ENCODE measurements around the gene CEP44.
"Not testable (repeated sequence)": the region's sequence is repeated elsewhere in the genome, so short reads cannot be mapped to it uniquely, and the experiment has no call there.

The CEP44 gene

DNA sequence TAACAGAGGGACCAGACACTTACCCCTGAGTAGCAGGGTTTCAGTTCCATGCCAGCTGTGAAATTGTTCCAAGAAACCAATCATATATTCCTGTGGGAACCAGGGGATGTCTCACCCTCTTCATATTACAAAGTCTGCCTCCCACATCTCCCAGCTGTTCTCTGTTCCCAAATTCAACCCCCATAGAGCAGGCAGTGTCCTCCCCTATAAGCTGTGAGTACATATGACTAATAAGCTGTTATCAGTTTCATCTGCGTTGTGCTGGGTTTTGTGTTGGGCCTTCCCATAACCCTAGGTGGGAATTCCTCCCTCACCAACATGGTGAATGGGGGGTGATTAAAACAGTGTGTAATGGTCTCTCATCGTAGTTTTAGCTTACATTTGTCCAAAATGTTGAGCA lies 41.0 kb downstream of the CEP44 start:
- no peak for DNase-seq

DNA sequence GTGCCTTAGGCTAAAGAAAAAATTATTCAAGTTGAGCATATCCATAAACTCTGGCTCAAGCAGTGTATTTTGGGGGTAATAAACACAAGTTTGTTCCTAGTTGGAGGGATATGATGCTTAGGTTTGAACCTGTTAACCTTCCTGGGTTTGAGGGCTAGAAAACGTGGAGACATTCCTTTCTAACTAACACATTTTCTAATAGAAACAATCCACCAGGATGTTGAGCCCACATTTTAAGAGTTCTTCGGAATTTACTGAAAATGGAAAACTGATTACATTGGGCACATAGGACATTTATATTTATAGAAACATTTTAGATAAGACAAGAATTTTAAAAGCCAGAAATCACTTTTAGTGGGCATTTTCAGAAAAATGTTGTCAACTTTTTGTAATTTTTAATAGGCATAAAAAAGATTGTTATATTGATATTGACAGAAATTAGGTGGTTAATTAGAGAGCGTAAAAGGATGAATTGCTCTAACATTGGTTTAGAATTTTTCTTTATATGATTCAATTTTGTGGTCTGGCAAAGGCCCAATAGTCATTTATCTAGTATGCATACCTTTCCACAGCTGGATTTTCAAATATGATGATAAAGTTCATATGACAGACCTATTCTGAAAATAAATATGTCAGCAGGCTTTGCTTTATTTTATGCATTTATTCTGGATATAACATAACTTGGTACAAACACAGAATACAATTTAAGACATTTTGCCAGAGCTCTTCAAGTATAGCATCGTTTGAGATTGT lies 49.2 kb downstream of the CEP44 start:
- DNase-seq: no peak

DNA sequence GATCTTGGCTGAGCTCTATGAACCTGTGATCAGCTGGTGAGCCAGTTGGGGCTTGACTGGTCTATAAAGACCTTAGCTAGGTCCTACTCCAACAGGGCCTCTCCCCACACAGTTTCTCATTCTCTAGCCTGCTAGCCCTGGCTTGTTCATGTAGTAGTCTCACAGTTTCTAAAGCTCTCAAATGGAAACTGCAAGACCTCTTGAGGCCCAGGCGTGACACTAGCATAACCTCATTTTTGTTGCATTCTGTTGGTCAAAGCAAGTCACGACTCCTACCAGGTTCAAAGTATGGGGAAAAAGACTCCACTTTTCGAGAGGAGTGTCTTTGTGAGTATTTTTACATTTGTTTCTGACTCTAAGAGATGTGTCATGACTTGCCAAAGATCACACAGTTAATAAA lies 50.9 kb downstream of the CEP44 start:
- no peak for DNase-seq

DNA sequence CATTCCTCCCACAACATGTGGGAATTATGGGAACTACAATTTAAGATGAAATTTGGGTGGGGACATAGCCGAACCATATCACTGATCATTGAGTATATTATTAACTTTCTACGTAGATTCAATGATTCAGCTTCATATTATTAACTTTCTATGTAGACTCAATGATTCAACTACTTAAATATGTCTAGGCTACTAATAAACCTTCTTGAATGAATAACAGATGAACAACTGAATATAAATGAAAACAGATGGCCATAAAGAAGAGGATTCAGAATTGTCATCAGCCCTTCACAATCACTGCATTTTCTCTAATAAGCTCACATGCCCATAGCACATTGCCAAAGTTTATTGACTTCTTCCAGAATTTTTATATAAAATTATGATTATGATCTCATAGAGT lies 57.0 kb downstream of the CEP44 start:
- no peak for DNase-seq

DNA sequence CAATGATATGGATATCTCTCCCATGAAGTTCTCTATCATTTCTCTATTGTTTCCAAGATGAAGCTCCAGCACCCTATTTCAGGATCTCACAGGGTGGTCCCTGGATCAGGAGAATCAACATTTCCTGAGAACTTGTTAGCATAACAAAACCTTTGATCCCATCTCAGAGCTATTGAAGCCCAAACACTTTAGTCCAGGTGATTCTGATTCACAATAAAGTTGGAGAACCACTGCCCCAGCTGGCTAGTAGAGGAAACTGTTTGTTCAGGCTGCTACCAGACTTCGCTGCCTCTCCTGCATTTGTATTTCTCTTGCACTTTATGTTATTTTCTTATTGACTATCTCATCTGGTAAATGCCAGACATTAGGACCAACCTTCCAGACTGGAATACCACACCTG lies 65.4 kb downstream of the CEP44 start:
- DNase-seq: no peak

DNA sequence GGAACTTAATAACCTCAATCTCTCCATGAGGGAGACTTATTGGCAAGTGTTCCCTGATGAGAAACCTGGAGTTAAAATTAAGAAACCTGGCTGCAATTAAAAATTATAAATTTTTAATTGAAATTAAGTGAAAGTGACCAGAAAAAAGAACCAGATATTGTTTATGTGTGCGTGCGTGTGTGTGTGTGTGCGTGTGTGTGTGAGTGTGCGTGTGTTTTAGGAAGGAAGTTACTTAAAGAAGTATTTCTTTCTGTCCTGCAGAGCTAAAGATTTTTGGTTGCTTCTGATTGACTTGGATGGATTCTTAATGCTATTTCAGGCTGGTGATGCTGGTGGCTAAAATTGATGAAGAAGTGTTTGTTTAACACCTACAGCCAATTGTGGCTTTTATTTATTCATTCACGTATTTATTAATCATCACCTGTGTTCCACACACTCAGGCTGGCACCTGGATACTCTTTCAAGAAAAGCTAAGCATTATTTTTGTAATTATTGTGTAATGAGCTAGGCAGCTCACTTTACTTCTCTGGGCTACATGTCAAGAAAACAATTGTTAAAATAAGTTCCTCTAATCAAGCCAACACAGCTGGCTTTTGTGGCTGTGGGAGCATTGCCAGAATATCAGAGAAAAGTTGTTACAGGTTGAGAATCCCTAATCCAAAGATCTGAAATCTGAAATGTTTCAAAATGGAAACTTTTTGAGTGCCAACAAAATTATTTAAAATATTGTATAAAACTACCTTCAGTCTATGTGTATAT lies 68.5 kb downstream of the CEP44 start:
- DNase-seq: peak in 2 of 4 experiments; percentile 11 to 21

DNA sequence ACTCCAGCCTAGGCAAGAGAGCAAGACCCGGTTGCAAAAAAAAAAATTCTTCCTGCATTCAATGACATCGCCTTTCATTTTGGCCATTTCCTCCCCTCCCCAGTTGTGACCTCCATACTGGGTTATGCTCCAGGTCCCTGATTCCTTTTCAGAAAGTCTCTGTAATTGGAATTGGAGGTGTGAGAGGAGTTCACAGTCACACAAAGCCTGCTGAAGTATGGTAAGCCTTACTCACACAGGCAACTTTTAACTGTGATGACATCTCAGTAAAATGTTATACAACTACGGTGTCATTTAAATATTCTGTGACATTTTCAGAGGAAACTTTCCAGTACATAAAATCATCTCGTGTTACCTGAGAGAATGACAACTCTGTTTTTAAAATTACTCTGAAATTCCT lies 73.6 kb downstream of the CEP44 start:
- no peak for DNase-seq

DNA sequence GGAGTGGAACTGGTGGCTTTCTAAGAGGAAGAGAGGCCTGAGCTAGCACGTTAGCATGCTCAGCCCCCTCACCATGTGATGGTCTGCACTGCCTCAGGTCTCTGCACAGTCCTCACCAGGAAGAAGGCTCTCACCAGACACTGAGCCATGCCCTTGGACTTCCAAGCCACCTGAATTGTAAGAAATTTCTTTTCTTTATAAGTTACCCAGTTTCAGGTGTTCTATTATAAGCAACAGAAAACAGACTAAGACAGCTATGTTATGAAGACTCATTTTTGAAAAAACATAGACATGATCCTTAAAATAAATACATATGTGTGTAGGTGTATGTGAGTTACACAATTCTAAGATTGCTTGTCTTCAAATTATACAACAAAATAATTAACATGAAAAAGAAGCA lies 74.7 kb downstream of the CEP44 start:
- peak in 3 of 4 experiments; percentile 7 to 20 (median 11) for DNase-seq

DNA sequence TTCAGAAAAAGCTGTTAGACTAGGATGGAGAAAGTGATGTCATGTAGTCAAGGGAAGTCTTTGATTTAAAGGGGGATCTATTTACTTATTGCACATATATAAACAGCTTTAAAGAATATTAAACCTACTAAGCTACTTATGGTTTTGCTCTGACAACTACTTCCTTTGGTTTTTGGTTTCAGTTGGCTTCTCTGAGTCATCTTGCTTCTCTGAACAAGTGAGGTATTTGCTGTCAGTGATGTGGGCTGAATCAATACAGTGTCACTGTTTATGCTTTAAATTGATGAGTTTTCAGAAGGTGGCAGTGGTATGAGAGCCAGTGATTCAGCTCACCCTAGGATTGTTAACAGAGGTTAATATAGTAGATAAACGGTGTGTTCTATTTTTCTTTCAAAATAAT lies 75.1 kb downstream of the CEP44 start:
- peak in 2 of 4 experiments; percentile 12 to 23 for DNase-seq

DNA sequence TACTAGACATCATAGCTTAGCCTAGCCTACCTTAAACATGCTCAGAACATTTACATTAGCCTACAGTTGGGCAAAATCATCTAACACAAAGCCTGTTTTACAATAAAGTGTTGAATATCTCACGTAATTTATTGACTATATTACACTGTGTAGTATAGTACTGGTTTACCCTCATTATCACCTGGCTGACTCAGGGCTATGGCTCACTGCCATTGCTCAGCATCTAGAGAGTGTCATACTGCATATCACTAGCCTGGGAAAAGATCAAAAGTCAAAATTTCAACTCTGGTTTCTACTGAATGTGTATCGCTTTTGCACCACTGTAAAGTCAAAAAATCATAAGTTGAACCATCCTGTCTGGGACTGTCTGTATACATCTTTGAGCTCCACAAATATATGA lies 78.6 kb downstream of the CEP44 start:
- no peak for DNase-seq

DNA sequence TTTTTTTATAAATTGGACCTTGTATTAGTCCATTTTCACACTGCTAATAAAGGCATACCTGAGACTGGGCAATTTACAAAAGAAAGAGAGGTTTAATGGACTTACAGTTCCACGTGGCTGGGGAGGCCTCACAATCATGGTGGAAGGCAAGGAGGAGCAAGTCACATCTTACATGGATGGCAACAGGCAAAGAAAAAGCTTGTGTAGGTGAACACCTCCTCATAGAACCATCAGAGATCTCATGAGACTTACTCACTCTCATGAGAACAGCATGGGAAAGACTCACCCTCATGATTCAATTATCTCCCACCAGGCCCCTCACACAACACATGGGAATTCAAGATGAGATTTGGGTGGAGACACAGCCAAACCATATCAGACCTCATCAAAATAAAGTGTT lies 80.1 kb downstream of the CEP44 start:
- DNase-seq: peak in 1 of 4 experiments; percentile 13

DNA sequence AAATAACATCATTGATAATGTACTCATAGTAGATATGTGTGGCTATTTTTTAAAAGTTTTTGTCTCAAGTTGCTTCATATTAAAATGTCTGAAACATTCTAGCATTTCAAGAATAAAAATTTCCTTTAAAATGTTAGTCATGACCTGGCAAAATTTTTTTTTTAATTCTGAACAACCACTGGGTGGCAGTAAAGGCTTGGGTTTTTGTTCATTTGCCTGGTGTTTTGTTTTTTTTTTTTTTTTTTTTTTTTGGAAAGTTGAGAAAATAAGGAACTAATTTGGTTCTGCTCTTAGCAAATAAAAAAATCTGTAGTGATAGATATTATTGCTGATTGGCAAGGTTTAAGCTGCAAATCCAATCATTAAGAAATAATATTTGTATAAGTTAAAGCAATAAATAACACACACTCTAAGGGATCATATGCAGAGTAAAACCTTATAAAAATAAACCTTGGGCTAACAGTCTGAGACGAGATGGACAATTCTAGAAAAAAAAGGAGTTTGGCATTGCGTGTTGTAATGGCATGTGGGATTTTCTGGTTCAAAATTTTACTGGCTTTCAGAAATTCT lies 81.4 kb downstream of the CEP44 start:
- peak; percentile 67 to 77 (median 70) for DNase-seq

DNA sequence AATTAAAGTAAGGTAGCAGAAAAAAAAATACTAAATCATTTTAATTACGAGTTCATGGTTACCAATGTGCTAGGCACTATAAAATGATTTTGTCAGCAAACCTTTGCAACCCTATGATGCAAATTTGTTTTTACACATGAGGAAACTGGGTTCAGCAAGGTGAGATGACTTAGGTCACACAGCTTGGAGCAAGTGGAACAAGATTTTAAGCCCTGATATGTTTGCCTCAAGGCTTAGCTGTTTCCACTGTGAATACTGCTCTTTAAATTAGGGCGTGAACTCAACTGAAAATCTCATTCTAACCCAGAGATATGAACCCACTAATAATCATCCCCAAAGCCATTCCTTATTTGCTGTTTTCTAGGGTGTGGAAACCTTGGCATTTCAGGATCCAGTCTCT lies 86.3 kb downstream of the CEP44 start:
- DNase-seq: no peak

DNA sequence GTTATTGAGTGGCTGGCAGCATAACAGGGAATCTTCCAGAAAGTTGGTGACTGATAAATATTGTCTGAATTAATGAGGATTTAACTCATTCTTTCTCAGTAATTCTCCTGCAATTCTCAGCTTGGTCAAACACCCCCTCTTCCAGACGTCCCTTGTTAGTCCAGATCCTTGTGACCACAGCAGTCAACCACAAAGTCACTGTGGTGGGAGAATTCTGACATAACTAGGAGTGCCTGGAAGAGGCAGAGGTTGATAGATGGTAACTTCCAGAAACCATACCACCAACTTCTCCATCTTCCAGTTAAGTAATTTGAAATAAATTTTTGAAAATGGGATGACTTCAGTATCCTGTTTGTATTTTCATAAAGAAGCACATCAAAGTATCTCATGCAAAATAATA lies 90.1 kb downstream of the CEP44 start:
- DNase-seq: peak; percentile 9 to 43 (median 30)

DNA sequence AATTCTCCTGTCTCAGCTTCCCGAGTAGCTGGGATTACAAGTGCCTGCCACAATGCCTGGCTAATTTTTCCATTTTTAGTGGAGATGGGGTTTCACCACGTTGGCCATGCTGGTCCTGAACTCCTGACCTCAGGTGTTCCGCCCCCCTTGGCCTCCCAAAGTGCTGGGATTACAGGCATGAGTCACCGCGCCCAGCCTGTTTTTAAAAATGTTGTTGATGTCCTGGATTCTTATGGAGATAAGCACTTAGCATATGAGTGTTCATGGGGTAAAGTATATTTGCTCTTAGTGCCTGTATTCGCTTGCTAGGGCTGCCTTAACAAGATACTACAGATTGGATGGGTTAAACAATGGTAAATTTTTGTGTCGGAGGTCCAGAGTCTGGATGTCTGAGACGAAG lies 91.7 kb downstream of the CEP44 start:
- no peak for DNase-seq

DNA sequence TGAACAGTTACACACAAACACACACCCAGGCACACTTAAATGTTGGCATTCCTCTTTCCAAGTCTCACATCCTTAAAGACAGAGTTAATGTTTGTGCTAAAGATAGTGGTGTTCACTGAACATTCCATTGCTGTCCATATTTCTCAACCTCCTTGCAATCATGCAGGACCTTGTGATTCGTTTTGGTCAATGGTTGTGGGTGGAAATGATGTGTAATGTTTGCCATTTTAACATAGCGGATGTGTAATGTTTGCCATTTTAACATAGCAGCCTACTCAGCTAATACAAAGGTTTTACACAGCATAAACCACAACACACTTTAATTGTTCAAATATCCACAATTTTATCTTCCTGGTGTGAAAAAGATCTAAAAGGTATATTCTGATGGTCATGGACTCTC lies 93.9 kb downstream of the CEP44 start:
- DNase-seq: peak; percentile 22 to 73 (median 45)

DNA sequence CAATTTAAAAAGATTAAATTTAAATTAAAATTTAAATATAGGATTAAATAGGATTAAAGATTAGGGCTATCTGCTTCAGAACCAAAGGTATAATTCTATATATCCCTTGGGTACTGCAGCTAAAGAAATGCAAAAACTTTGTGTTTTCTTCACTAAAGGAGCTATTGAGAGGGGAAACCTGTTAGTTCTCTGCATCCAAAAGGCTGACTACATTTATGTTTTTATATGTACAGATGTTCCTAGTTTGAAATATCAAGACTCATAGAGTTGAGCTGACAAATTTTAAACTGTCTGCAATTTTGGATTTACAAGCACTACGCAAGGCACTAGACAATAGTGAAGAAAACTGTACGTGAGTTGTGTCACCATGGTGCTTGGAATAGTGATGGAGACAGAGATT lies 95.2 kb downstream of the CEP44 start:
- DNase-seq: no peak

DNA sequence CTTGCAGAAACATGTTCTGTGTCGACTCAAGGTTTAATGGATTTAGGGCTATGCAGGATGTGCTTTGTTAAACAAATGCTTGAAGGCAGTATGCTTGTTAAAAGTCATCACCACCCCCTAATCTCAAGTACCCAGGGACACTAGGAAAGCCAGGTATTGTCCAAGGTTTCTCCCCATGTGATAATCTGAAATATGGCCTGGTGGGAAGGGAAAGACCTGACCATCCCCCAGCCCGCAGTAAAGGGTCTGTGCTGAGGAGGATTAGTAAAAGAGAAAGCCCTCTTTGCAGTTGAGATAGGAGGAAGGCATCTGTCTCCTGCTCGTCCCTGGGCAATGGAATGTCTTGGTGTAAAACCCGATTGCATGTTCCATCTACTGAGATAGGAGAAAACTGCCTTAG lies 96.5 kb downstream of the CEP44 start:
- not testable (repeated sequence) for DNase-seq

DNA sequence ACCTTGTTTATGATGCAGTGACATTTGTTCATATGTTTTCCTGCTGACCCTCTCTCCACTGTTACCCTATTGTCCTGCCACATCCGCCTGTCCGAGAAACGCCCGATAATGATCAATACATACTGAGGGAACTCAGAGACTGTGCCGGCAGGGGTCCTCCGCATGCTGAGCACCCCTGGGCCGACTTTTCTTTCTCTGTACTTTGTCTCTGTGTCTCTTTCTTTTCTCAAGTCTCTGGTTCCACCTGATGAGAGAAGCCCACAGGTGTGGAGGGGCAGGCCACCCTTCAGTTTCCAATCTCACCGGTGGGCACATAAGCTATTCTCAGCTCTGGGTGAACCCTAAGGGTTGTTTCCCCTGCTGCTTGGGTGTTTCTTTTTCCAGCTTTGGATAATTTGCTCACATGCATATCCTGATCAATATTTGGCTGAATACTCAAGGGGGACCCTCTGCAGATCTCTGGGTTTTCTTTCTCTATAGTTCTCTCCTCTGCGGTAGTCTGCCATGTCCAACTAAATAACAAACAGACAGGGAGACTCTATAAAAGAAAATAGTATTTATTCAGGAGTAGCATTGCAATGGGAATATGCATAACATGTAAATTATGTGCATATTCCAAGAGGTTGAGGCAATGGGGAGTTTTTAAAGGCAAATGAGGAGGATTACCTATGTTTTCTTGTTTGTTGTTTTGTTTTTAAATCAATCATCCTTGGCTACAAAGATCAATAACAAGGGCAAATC lies 97.2 kb downstream of the CEP44 start:
- DNase-seq: no peak

DNA sequence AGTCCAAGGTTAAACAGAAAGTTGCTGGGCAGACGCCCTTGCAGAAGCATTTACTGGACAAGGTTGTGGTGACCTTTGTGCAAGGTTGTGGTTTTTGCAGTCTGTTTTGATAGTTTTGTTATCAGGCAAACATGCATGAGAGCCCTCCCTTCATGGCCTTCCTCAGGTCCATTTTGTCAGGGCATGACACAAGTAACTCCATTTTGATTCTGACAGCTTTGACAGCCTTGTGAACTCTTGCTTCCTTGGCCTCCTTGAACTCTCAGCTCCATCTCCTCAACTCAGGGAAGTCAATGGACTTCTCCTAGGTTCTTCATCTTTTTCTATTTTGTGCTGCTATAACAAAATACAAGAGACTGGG lies 97.7 kb downstream of the CEP44 start:
- DNase-seq: no peak

Data from suppressor macrophage (primary cell).